HepG2 (cell line): ENCODE measurements around the gene GUK1. TPM values are rescaled to one million over a fixed set of nuclear protein-coding genes. Genes with fewer than 3 reads are reported as not detected.
A peak's percentile ranks its signal among the peaks of the same experiment; 100 is the strongest.

Source experiments
- ARID4A ChIP-seq: sonication (generic); formaldehyde crosslinking; IDR thresholded peaks from 2 replicates; pipeline ENCODE4 v1.5.0; 2020; ENCODE audit warnings: mild to moderate bottlenecking, missing genetic modification reagents, borderline replicate concordance
- CEBPG ChIP-seq: IDR thresholded peaks from 2 replicates; pipeline ENCODE4 v1.6.1; 2016
- DPF2 ChIP-seq: sonication (generic); formaldehyde crosslinking; IDR thresholded peaks from 2 replicates; pipeline ENCODE4 v1.4.0; 2020; ENCODE audit warnings: mild to moderate bottlenecking, low read depth, missing genetic modification reagents, borderline replicate concordance
- IRX3 ChIP-seq: sonication (generic); formaldehyde crosslinking; IDR thresholded peaks from 2 replicates; pipeline ENCODE4 v1.8.1; 2023; ENCODE audit warnings: mild to moderate bottlenecking, low read depth, missing genetic modification reagents, borderline replicate concordance
- ISL2 ChIP-seq: sonication (generic); formaldehyde crosslinking; IDR thresholded peaks from 2 replicates; pipeline ENCODE4 v1.5.0; 2020; ENCODE audit warnings: missing genetic modification reagents
- MIER2 ChIP-seq: IDR thresholded peaks from 2 replicates; pipeline ENCODE4 v1.6.1; 2016; ENCODE audit warnings: missing biosample characterization, missing genetic modification reagents
- MTA3 ChIP-seq: sonication (generic); formaldehyde crosslinking; IDR thresholded peaks from 2 replicates; pipeline ENCODE4 v1.4.0; 2020; ENCODE audit warnings: missing genetic modification reagents
- MTERF4 ChIP-seq: sonication (generic); formaldehyde crosslinking; IDR thresholded peaks from 2 replicates; pipeline ENCODE4 v1.8.0; 2023; ENCODE audit warnings: mild to moderate bottlenecking, missing genetic modification reagents
- TEF ChIP-seq: sonication (generic); formaldehyde crosslinking; IDR thresholded peaks from 2 replicates; pipeline ENCODE4 v1.5.0; 2020; ENCODE audit warnings: missing genetic modification reagents
- ZNF234 ChIP-seq: sonication (generic); formaldehyde crosslinking; conservative IDR thresholded peaks from 2 replicates; pipeline ENCODE4 v1.5.1; 2020; ENCODE audit warnings: mild to moderate bottlenecking, missing genetic modification reagents
- ZNF335 ChIP-seq: sonication (generic); formaldehyde crosslinking; IDR thresholded peaks from 2 replicates; pipeline ENCODE4 v1.4.0; 2020; ENCODE audit warnings: missing genetic modification reagents
- ZNF460 ChIP-seq: sonication (generic); formaldehyde crosslinking; IDR thresholded peaks from 2 replicates; pipeline ENCODE4 v1.5.1; 2020; ENCODE audit warnings: missing genetic modification reagents, mild to moderate bottlenecking, borderline replicate concordance
- ZNF484 ChIP-seq: sonication (generic); formaldehyde crosslinking; IDR thresholded peaks from 2 replicates; pipeline ENCODE4 v1.5.1; 2020; ENCODE audit warnings: mild to moderate bottlenecking, low read depth, missing genetic modification reagents, borderline replicate concordance
- ZNF503 ChIP-seq: sonication (generic); formaldehyde crosslinking; IDR thresholded peaks from 2 replicates; pipeline ENCODE4 v1.4.0; 2020; ENCODE audit warnings: missing genetic modification reagents
- ZNF605 ChIP-seq: sonication (generic); formaldehyde crosslinking; IDR thresholded peaks from 2 replicates; pipeline ENCODE4 v1.8.0; 2022; ENCODE audit warnings: mild to moderate bottlenecking, missing genetic modification reagents
- ZNF614 ChIP-seq: IDR thresholded peaks from 2 replicates; pipeline ENCODE4 v1.6.1; 2018; ENCODE audit warnings: missing biosample characterization, missing genetic modification reagents, inconsistent platforms, borderline replicate concordance
- ZNF740 ChIP-seq: sonication (generic); formaldehyde crosslinking; IDR thresholded peaks from 2 replicates; pipeline ENCODE4 v1.4.0; 2020; ENCODE audit warnings: missing genetic modification reagents
- ZUFSP ChIP-seq: sonication (generic); formaldehyde crosslinking; IDR thresholded peaks from 2 replicates; pipeline ENCODE4 v1.9.0; 2021; ENCODE audit warnings: missing genetic modification reagents, mild to moderate bottlenecking, borderline replicate concordance
- polyA plus RNA-seq, 8 experiments: library from polyadenylated mRNA; depleted of rRNA in 3 of 8; stranded (reverse) in 7 of 8; unstranded in 1 of 8; fragments of >200 nt; fragmentation: Illumina TruSeq in 4 of 8; extraction: Trizol in 4 of 8; gene quantifications; 2 replicates each; pipeline versions ENCODE4 v1.2.1 to v1.2.3, GENCODE V29; 2011 to 2016; ENCODE audit warnings: low read depth in 4 of 8, missing spikeins in 1 of 8, mixed read lengths in 1 of 8; ENCODE audit not compliant: insufficient read depth in 1 of 8
- total RNA-seq, 5 experiments: library from RNA; depleted of rRNA; stranded (reverse); fragments of >200 nt; fragmentation: Illumina TruSeq; extraction: Trizol; gene quantifications; 2 replicates each; pipeline ENCODE4 v1.2.3, GENCODE V29; 2016; ENCODE audit warnings: low read depth in 1 of 5

GUK1 gene
- total and polyA plus RNA-seq, 2 of the 13 experiments (the other 11 are each of a cell fraction or from before 2014, with no cell fraction given) = 116 to 154 TPM

GRCh38 chr1:228139406-228139930, 611 bp upstream of the GUK1 start (continued):
- TF ChIP-seq ZNF740 (0 out of 2 replicates have a peak, but pooled peaks have one; percentile 39), ZNF614 (CRISPR knock-in tag) (no peak), ZNF503 (CRISPR knock-in tag) (no peak), ZNF335 (CRISPR knock-in tag) (no peak), ZNF605 (0 out of 2 replicates have a peak, but pooled peaks have one; percentile 82), IRX3 (CRISPR knock-in tag) (no peak), TEF (no peak), CEBPG (CRISPR knock-in tag) (no peak), DPF2 (CRISPR knock-in tag) (no peak), MIER2 (CRISPR knock-in tag) (no peak), ZUFSP (CRISPR knock-in tag) (no peak), ARID4A (no peak), ZNF460 (CRISPR knock-in tag) (peak; percentile 31; the same call in 1 of the 2 replicates), ISL2 (CRISPR knock-in tag) (no peak), MTERF4 (CRISPR knock-in tag) (no peak), ZNF484 (no peak), MTA3 (CRISPR knock-in tag) (no peak), ZNF234 (CRISPR knock-in tag) (no peak)
